SK-N-SH (cell line): ENCODE measurements around the gene UNC5B. TPM values are rescaled to one million over a fixed set of nuclear protein-coding genes. Genes with fewer than 3 reads are reported as not detected.

ENCODE experiments used
- CTCF ChIA-PET: fragments of 300-600, 350-600 bp; formaldehyde crosslinking; extraction: SDS; loops from one replicate; lab custom pipeline; 2021; lab: Yijun Ruan, JAX
- POLR2A ChIA-PET: fragments of 350-600 bp; sonication (Branson Sonifier 250); formaldehyde crosslinking; extraction: SDS; loops from one replicate; lab custom pipeline; 2020; ENCODE audit warnings: antibody characterized with exemption, inconsistent platforms; lab: Yijun Ruan, JAX
- DNase-seq: peaks from one replicate; pipeline ENCODE4 v3.0.0; 2012
- H2AFZ ChIP-seq: fragments of 200-600 bp; sonication (generic); 2 replicates; pipeline ENCODE4 v1.8.1; 2016; ENCODE audit warnings: antibody characterized with exemption, mild to moderate bottlenecking, low read depth
- H3F3A ChIP-seq: fragments of 200-600 bp; sonication (generic); replicated peaks from 2 replicates; pipeline ENCODE3; 2016; ENCODE audit warnings: antibody characterized with exemption, mild to moderate bottlenecking; ENCODE audit not compliant: insufficient read depth
- H3K27ac ChIP-seq, 2 experiments: fragments of 200-500 bp in 1 of 2; fragments of 200-600 bp in 1 of 2; sonication (Bioruptor generic) in 1 of 2; sonication (generic), shearing (Covaris generic) in 1 of 2; 2 replicates each; pipeline versions ENCODE4 v1.5.1 to v1.6.1; 2014 to 2016; ENCODE audit warnings: low read depth in 2 of 2, inconsistent platforms in 1 of 2, low read length in 1 of 2, mild to moderate bottlenecking in 1 of 2, mixed read lengths in 1 of 2
- H3K27me3 ChIP-seq: fragments of 200-600 bp; sonication (generic), shearing (Covaris generic); 2 replicates; pipeline ENCODE4 v1.6.1; 2016; ENCODE audit warnings: mixed run types; ENCODE audit not compliant: insufficient read depth
- H3K36me3 ChIP-seq, 2 experiments: fragments of 200-500 bp in 1 of 2; fragments of 200-600 bp in 1 of 2; sonication (Bioruptor generic) in 1 of 2; sonication (generic) in 1 of 2; replicated peaks in 1 of 2; 2 replicates each; pipeline versions ENCODE3 to v1.5.1; 2014 to 2016; ENCODE audit warnings: low read length in 1 of 2, mild to moderate bottlenecking in 1 of 2; ENCODE audit not compliant: insufficient read depth in 2 of 2, control insufficient read depth in 1 of 2
- H3K4me1 ChIP-seq, 2 experiments: fragments of 200-500 bp in 1 of 2; fragments of 200-600 bp in 1 of 2; sonication (Bioruptor generic) in 1 of 2; sonication (generic), shearing (Covaris generic) in 1 of 2; 2 replicates each; pipeline versions ENCODE4 v1.5.1 to v1.6.1; 2014 to 2016; ENCODE audit warnings: low read depth in 1 of 2, low read length in 1 of 2, mixed run types in 1 of 2; ENCODE audit not compliant: insufficient read depth in 2 of 2, control insufficient read depth in 1 of 2
- H3K4me2 ChIP-seq: fragments of 200-600 bp; sonication (generic), shearing (Covaris generic); 2 replicates; pipeline ENCODE4 v1.6.1; 2017; ENCODE audit warnings: mixed run types
- H3K4me3 ChIP-seq, 2 experiments: fragments of 200-500 bp in 1 of 2; fragments of 200-600 bp in 1 of 2; sonication (Bioruptor generic) in 1 of 2; sonication (generic), shearing (Covaris generic) in 1 of 2; 2 replicates each; pipeline versions ENCODE4 v1.5.1 to v1.8.1; 2014 to 2016; ENCODE audit warnings: low read depth in 2 of 2, inconsistent platforms in 1 of 2, low read length in 1 of 2, mild to moderate bottlenecking in 1 of 2, mixed read lengths in 1 of 2, moderate library complexity in 1 of 2
- H3K79me2 ChIP-seq: fragments of 200-600 bp; sonication (generic); 2 replicates; pipeline ENCODE4 v1.8.1; 2017; ENCODE audit warnings: mild to moderate bottlenecking; ENCODE audit not compliant: insufficient read depth
- H3K9ac ChIP-seq: fragments of 200-600 bp; sonication (generic); 2 replicates; pipeline ENCODE4 v1.6.1; 2017; ENCODE audit warnings: mixed run types
- H3K9me2 ChIP-seq: fragments of 200-600 bp; sonication (generic); 2 replicates; pipeline ENCODE4 v1.6.1; 2017; ENCODE audit warnings: mixed run types
- H3K9me3 ChIP-seq: fragments of 200-600 bp; sonication (generic); 2 replicates; pipeline ENCODE4 v1.6.1; 2017; ENCODE audit warnings: mixed run types, mild to moderate bottlenecking, moderate library complexity
- H4K20me1 ChIP-seq: fragments of 200-600 bp; sonication (generic); 2 replicates; pipeline ENCODE4 v1.6.1; 2017; ENCODE audit warnings: mild to moderate bottlenecking, mixed run types; ENCODE audit not compliant: insufficient read depth
- ELF1 ChIP-seq: IDR thresholded peaks from 2 replicates; pipeline ENCODE4 v1.4.0; 2012
- FOXJ3 ChIP-seq: sonication (generic); formaldehyde crosslinking; IDR thresholded peaks from 2 replicates; pipeline ENCODE4 v1.5.1; 2020; ENCODE audit warnings: mild to moderate bottlenecking, missing genetic modification reagents
- GABPA ChIP-seq: IDR thresholded peaks from 2 replicates; pipeline ENCODE4 v1.4.0; 2012; ENCODE audit warnings: low read depth, mild to moderate bottlenecking
- MEF2A ChIP-seq: IDR thresholded peaks from 2 replicates; pipeline ENCODE4 v1.4.0; 2012; ENCODE audit warnings: low read depth, borderline replicate concordance
- NFIC ChIP-seq: IDR thresholded peaks from 2 replicates; pipeline ENCODE4 v1.4.0; 2012; ENCODE audit warnings: borderline replicate concordance
- NRF1 ChIP-seq: IDR thresholded peaks from 2 replicates; pipeline ENCODE4 v1.6.1; 2012; ENCODE audit warnings: low read depth, mild to moderate bottlenecking, low read length
- POLR2AphosphoS5 ChIP-seq: IDR thresholded peaks from 2 replicates; pipeline ENCODE4 v1.6.1; 2012; ENCODE audit warnings: low read depth, low read length
- RAD21 ChIP-seq: IDR thresholded peaks from 2 replicates; pipeline ENCODE4 v1.6.1; 2012; ENCODE audit warnings: mild to moderate bottlenecking, low read length
- RFX5 ChIP-seq: IDR thresholded peaks from 2 replicates; pipeline ENCODE4 v1.6.1; 2012; ENCODE audit warnings: mild to moderate bottlenecking, improper control_type of control experiment, low read length
- SIN3A ChIP-seq: IDR thresholded peaks from 2 replicates; pipeline ENCODE4 v1.6.1; 2012; ENCODE audit warnings: low read depth, mild to moderate bottlenecking, low read length, moderate library complexity, borderline replicate concordance
- SMC3 ChIP-seq: IDR thresholded peaks from 2 replicates; pipeline ENCODE4 v1.6.1; 2012; ENCODE audit warnings: low read depth, low read length, improper control_type of control experiment
- WGBS: methylation state at CpG from one replicate; pipeline ENCODE4 v1.1.6; 2017; ENCODE audit warnings: low lambda C conversion rate; 5-methylcytosine and 5-hydroxymethylcytosine counted together
- polyA plus RNA-seq, 3 experiments: library from polyadenylated mRNA; depleted of rRNA; stranded (reverse); fragments of >200 nt; gene quantifications; 2 replicates each; pipeline ENCODE4 v1.2.3, GENCODE V29; 2012
- TF ChIP-seq, protein P1 (sequence below): IDR thresholded peaks from 2 replicates; pipeline ENCODE4 v1.4.0; 2012; ENCODE audit warnings: low read depth, borderline replicate concordance
- TF ChIP-seq, protein P2 (sequence below): IDR thresholded peaks from 2 replicates; pipeline ENCODE4; 2012
- TF ChIP-seq, protein P3 (sequence below): IDR thresholded peaks from 2 replicates; pipeline ENCODE4 v1.4.0; 2012; ENCODE audit warnings: low read depth, borderline replicate concordance
- TF ChIP-seq, protein P4 (sequence below): IDR thresholded peaks from 2 replicates; pipeline ENCODE4 v1.6.1; 2012; ENCODE audit warnings: mild to moderate bottlenecking, low read depth, low read length, moderate library complexity
- TF ChIP-seq, protein P5 (sequence below): fragments of 200-600 bp; sonication (generic); IDR thresholded peaks from 2 replicates; pipeline ENCODE4 v1.6.1; 2017; ENCODE audit warnings: antibody characterized with exemption, mild to moderate bottlenecking, moderate library complexity

UNC5B gene
- polyA plus RNA-seq, 1 of the 3 experiments (the other 2 are of a cell fraction) = 13.8 TPM

DNA sequence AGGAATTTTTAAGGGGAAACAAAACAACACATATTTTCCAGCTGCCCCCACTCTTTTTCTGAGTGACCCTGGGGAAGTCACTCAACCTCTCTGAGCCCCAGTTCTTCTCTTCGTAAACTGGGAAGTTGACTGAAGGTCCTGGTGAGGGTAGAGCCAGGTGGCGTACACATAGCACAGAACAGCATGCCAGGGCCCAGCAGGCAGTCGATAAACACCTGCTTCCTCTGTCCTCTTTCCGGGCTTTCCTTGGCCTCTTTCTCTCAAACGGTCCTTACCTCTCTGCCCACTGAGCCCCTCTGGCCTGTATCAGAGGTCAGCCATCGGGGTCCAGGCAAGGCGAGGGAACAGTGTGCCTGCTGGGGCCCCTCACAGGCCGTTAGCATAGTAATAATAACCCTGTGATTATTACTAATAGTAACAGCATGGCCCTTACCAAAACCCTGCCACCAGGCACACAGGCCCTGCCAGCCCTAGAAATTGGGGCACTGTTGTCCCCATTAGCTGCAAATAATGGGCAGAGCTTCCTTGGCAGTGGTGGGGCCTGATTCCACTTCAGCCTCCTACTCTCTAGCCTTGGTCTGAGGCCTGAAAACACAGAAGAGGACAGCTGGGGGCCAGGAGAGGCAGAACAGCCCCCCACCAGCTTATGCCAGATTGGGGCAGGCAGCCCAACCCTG lies 69.4 kb downstream of the UNC5B start:
- peaks cover 26% of the 10 kb centered on the region for H3K79me2 ChIP-seq
- H3K4me3 ChIP-seq = no peak overlapping the region
- TF ChIP-seq, protein P1, sequence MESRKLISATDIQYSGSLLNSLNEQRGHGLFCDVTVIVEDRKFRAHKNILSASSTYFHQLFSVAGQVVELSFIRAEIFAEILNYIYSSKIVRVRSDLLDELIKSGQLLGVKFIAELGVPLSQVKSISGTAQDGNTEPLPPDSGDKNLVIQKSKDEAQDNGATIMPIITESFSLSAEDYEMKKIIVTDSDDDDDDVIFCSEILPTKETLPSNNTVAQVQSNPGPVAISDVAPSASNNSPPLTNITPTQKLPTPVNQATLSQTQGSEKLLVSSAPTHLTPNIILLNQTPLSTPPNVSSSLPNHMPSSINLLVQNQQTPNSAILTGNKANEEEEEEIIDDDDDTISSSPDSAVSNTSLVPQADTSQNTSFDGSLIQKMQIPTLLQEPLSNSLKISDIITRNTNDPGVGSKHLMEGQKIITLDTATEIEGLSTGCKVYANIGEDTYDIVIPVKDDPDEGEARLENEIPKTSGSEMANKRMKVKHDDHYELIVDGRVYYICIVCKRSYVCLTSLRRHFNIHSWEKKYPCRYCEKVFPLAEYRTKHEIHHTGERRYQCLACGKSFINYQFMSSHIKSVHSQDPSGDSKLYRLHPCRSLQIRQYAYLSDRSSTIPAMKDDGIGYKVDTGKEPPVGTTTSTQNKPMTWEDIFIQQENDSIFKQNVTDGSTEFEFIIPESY = no peak
- no peak for TF ChIP-seq POLR2AphosphoS5
- no peak overlapping the region for H3K4me2 ChIP-seq
- no peaks in the 10 kb centered on the region for H3K9me3 ChIP-seq
- H3K36me3 ChIP-seq = peaks cover 5 to 29% of the 10 kb centered on the region in 2 experiments
- no peak for DNase-seq
- no peaks in the 10 kb centered on the region for H3F3A ChIP-seq
- no peak overlapping the region for H3K9ac ChIP-seq
- no peaks in the 10 kb centered on the region for H3K27me3 ChIP-seq
- no peak overlapping the region for H2AFZ ChIP-seq
- peak overlapping the region in 1 of 2 experiments; percentile 53; a peak in 1 of 4 replicates for H3K27ac ChIP-seq
- 87% methylated on average over 8 of the region's 8 CpGs for WGBS
- H3K9me2 ChIP-seq = no peaks in the 10 kb centered on the region
- ChIA-PET POLR2A (interaction anchor here (1.0 kb wide), 1 partner anchor 37 kb away, joined by 3 read pairs; no protein-coding TSS in a partner anchor), CTCF (interaction anchor here (0.8 to 9.0 kb wide), 5 partner anchors 11 to 378 kb away, joined by 3 to 104 read pairs (median 6); no protein-coding TSS in a partner anchor)
- peaks cover 0 to 46% of the 10 kb centered on the region in 2 experiments; a peak in 3 of 4 replicates for H3K4me1 ChIP-seq
- H4K20me1 ChIP-seq = peaks cover 82% of the 10 kb centered on the region

DNA sequence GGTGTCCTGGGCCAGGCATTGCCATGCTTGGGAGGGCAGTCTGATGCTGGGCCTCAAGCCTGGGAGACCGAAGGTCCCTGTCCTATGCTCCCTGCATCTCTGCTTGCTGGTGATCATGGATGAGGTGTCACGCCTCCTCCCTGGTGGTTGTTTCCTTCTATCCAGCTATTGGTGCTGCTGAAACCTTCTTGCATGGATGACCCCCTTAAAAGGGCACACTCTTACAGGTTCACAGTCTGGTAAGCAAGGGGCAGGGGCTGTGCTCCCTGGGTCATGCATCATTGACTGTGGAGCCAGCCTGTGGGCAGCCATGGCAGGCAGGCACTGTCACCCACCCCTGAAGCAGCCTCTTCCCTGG lies 69.9 kb downstream of the UNC5B start:
- Histone ChIP-seq H4K20me1 (peaks cover 77% of the 10 kb centered on the region), H3K27me3 (no peaks in the 10 kb centered on the region), H3K4me3 (no peak overlapping the region), H3K9me2 (no peaks in the 10 kb centered on the region), H3K4me2 (no peak overlapping the region), H2AFZ (no peak overlapping the region), H3K36me3 (peaks cover 9 to 34% of the 10 kb centered on the region in 2 experiments), H3K9me3 (no peaks in the 10 kb centered on the region), H3K9ac (no peak overlapping the region), H3F3A (no peaks in the 10 kb centered on the region), H3K79me2 (peaks cover 21% of the 10 kb centered on the region), H3K27ac (peak overlapping the region in 1 of 2 experiments; percentile 53; a peak in 1 of 4 replicates), H3K4me1 (peaks cover 0 to 41% of the 10 kb centered on the region in 2 experiments; a peak in 3 of 4 replicates)
- 100% methylated on average over 1 of the region's 2 CpGs for WGBS
- ChIA-PET POLR2A (no interaction called here), CTCF (interaction anchor here (1.6 to 9.0 kb wide), 3 partner anchors 12 to 379 kb away, joined by 6 to 104 read pairs (median 52); no protein-coding TSS in a partner anchor)
- no peak for DNase-seq
- no peak for TF ChIP-seq RAD21
- no peak for TF ChIP-seq ELF1
- no peak for TF ChIP-seq NRF1
- TF ChIP-seq, protein P2, sequence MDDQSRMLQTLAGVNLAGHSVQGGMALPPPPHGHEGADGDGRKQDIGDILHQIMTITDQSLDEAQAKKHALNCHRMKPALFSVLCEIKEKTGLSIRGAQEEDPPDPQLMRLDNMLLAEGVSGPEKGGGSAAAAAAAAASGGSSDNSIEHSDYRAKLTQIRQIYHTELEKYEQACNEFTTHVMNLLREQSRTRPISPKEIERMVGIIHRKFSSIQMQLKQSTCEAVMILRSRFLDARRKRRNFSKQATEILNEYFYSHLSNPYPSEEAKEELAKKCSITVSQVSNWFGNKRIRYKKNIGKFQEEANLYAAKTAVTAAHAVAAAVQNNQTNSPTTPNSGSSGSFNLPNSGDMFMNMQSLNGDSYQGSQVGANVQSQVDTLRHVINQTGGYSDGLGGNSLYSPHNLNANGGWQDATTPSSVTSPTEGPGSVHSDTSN = no peak
- no peak for TF ChIP-seq SIN3A
- no peak for TF ChIP-seq FOXJ3 (CRISPR knock-in tag)
- TF ChIP-seq MEF2A = no peak
- no peak for TF ChIP-seq SMC3
- TF ChIP-seq, protein P3, sequence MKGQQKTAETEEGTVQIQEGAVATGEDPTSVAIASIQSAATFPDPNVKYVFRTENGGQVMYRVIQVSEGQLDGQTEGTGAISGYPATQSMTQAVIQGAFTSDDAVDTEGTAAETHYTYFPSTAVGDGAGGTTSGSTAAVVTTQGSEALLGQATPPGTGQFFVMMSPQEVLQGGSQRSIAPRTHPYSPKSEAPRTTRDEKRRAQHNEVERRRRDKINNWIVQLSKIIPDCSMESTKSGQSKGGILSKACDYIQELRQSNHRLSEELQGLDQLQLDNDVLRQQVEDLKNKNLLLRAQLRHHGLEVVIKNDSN = no peak
- no peak for TF ChIP-seq RFX5
- no peak for TF ChIP-seq NFIC
- TF ChIP-seq, protein P4, sequence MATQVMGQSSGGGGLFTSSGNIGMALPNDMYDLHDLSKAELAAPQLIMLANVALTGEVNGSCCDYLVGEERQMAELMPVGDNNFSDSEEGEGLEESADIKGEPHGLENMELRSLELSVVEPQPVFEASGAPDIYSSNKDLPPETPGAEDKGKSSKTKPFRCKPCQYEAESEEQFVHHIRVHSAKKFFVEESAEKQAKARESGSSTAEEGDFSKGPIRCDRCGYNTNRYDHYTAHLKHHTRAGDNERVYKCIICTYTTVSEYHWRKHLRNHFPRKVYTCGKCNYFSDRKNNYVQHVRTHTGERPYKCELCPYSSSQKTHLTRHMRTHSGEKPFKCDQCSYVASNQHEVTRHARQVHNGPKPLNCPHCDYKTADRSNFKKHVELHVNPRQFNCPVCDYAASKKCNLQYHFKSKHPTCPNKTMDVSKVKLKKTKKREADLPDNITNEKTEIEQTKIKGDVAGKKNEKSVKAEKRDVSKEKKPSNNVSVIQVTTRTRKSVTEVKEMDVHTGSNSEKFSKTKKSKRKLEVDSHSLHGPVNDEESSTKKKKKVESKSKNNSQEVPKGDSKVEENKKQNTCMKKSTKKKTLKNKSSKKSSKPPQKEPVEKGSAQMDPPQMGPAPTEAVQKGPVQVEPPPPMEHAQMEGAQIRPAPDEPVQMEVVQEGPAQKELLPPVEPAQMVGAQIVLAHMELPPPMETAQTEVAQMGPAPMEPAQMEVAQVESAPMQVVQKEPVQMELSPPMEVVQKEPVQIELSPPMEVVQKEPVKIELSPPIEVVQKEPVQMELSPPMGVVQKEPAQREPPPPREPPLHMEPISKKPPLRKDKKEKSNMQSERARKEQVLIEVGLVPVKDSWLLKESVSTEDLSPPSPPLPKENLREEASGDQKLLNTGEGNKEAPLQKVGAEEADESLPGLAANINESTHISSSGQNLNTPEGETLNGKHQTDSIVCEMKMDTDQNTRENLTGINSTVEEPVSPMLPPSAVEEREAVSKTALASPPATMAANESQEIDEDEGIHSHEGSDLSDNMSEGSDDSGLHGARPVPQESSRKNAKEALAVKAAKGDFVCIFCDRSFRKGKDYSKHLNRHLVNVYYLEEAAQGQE = no peak
- TF ChIP-seq, protein P5, sequence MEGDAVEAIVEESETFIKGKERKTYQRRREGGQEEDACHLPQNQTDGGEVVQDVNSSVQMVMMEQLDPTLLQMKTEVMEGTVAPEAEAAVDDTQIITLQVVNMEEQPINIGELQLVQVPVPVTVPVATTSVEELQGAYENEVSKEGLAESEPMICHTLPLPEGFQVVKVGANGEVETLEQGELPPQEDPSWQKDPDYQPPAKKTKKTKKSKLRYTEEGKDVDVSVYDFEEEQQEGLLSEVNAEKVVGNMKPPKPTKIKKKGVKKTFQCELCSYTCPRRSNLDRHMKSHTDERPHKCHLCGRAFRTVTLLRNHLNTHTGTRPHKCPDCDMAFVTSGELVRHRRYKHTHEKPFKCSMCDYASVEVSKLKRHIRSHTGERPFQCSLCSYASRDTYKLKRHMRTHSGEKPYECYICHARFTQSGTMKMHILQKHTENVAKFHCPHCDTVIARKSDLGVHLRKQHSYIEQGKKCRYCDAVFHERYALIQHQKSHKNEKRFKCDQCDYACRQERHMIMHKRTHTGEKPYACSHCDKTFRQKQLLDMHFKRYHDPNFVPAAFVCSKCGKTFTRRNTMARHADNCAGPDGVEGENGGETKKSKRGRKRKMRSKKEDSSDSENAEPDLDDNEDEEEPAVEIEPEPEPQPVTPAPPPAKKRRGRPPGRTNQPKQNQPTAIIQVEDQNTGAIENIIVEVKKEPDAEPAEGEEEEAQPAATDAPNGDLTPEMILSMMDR = no peak
- no peak for TF ChIP-seq GABPA
